Transverse colon (tissue), 4 donors: ENCODE results near the gene SMG6.

Experiments
- EP300 ChIP-seq: sonication (generic); formaldehyde crosslinking; IDR thresholded peaks from one replicate; pipeline ENCODE4 v1.6.1; 2017; ENCODE audit warnings: antibody characterized with exemption, low read depth
- POLR2A ChIP-seq: fragments of 450-650 bp; IDR thresholded peaks from one replicate; pipeline ENCODE4 v1.6.1; 2016; ENCODE audit warnings: antibody characterized with exemption, mild to moderate bottlenecking, moderate library complexity
- POLR2AphosphoS5 ChIP-seq, 3 donors: sonication (generic); formaldehyde crosslinking; IDR thresholded peaks; one replicate each; pipeline ENCODE4 v1.6.1; 2016; ENCODE audit warnings: antibody characterized with exemption in 3 of 3
- TF ChIP-seq, protein P1 (sequence below), 5 experiments: fragments of 200-600 bp in 3 of 5; fragments of 450-650 bp in 2 of 5; sonication (generic) in 3 of 5; IDR thresholded peaks; 1 replicate in 2 of 5; 2 replicates in 3 of 5; pipeline ENCODE4 v1.5.1; 2016 to 2017; ENCODE audit warnings: antibody characterized with exemption in 5 of 5, inconsistent platforms in 3 of 5, mild to moderate bottlenecking in 2 of 5, moderate library complexity in 1 of 5

- TF ChIP-seq, protein P1, sequence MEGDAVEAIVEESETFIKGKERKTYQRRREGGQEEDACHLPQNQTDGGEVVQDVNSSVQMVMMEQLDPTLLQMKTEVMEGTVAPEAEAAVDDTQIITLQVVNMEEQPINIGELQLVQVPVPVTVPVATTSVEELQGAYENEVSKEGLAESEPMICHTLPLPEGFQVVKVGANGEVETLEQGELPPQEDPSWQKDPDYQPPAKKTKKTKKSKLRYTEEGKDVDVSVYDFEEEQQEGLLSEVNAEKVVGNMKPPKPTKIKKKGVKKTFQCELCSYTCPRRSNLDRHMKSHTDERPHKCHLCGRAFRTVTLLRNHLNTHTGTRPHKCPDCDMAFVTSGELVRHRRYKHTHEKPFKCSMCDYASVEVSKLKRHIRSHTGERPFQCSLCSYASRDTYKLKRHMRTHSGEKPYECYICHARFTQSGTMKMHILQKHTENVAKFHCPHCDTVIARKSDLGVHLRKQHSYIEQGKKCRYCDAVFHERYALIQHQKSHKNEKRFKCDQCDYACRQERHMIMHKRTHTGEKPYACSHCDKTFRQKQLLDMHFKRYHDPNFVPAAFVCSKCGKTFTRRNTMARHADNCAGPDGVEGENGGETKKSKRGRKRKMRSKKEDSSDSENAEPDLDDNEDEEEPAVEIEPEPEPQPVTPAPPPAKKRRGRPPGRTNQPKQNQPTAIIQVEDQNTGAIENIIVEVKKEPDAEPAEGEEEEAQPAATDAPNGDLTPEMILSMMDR (IDR thresholded peaks at IDR 0.05): no peak
- no peak for TF ChIP-seq POLR2A
- peak; percentile 18 to 74 (median 37) for TF ChIP-seq POLR2AphosphoS5 (IDR thresholded peaks at IDR 0.05)
- TF ChIP-seq EP300: no peak
Observed at GRCh38 chr17:2181206-2181896, 122.2 kb downstream of the SMG6 start.
